HCT116 (cell line): Measurements from ENCODE around the gene MIEF2.

Source experiments
- EZH2 ChIP-seq: fragments of 200-600 bp; sonication (generic); IDR thresholded peaks from 2 replicates; pipeline ENCODE4 v1.6.1; 2017; ENCODE audit warnings: antibody characterized with exemption, mixed run types
- POLR2AphosphoS5 ChIP-seq: IDR thresholded peaks from 2 replicates; pipeline ENCODE4 v1.6.1; 2011; ENCODE audit warnings: mild to moderate bottlenecking, low read depth, low read length, moderate library complexity
- ZFX ChIP-seq: fragments of 450-650 bp; IDR thresholded peaks from 2 replicates; pipeline ENCODE4 v1.6.1; 2017
- ZNF274 ChIP-seq: fragments of 200-500 bp; sonication (Bioruptor generic); IDR thresholded peaks from 2 replicates; pipeline ENCODE4 v1.6.1; 2014; ENCODE audit warnings: mild to moderate bottlenecking, low read depth, low read length, inconsistent platforms
- TF ChIP-seq, protein P1 (sequence below), 3 experiments: fragments of 200-600 bp in 1 of 3; sonication (generic) in 1 of 3; IDR thresholded peaks in 2 of 3; conservative IDR thresholded peaks in 1 of 3; 2 replicates each; pipeline ENCODE4 v1.5.1; 2012 to 2017; ENCODE audit warnings: low read depth in 2 of 3, low read length in 2 of 3, antibody characterized with exemption in 1 of 3, borderline replicate concordance in 1 of 3, control low read depth in 1 of 3, mild to moderate bottlenecking in 1 of 3, mixed read lengths in 1 of 3, mixed run types in 1 of 3, moderate library complexity in 1 of 3; ENCODE audit not compliant: insufficient read depth in 1 of 3

DNA sequence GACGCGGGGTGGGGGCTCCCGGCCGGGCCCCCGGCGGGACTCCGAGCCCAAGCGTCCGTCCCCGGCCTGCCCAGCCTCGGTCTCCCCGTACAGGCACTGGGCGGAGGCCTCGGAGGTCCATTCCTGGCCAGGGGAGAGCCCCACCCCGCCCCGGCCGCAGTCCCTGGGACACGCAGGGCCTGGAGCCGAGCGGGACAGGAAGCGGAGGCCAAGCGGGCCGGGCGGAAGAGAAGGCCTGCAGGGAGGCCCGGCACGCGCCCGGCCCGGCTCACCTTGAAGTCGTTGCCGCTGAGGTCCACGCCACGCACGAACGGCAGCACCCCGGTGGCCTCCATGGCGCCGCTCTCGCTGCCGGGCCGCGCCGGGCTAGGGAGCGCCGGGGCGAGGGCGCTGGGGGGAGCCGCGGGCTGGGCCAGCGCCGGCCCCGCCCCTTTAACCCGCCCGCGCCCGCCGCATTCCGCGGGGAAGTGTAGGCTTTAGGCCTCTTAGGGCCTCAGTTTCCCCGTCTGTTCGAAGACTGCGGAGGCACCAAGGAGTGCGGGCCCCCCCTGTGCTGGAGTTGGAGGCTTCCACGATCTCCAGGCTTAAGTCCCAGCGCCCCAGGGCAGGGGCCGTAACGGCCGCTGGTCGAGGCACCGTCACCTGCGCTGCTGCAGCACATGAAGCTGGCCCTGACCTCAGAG, 2.0 kb upstream of the MIEF2 start, which contains the start of gene FLII:
- TF ChIP-seq ZNF274: no peak
- peak; percentile 97 for TF ChIP-seq ZFX
- TF ChIP-seq, protein P1, sequence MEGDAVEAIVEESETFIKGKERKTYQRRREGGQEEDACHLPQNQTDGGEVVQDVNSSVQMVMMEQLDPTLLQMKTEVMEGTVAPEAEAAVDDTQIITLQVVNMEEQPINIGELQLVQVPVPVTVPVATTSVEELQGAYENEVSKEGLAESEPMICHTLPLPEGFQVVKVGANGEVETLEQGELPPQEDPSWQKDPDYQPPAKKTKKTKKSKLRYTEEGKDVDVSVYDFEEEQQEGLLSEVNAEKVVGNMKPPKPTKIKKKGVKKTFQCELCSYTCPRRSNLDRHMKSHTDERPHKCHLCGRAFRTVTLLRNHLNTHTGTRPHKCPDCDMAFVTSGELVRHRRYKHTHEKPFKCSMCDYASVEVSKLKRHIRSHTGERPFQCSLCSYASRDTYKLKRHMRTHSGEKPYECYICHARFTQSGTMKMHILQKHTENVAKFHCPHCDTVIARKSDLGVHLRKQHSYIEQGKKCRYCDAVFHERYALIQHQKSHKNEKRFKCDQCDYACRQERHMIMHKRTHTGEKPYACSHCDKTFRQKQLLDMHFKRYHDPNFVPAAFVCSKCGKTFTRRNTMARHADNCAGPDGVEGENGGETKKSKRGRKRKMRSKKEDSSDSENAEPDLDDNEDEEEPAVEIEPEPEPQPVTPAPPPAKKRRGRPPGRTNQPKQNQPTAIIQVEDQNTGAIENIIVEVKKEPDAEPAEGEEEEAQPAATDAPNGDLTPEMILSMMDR (IDR thresholded peaks at IDR 0.05 in 2 of 3, conservative IDR thresholded peaks at IDR 0.05 in 1 of 3; ENCODE audit: borderline replicate concordance in 1 of 3, insufficient read depth in 1 of 3, low read depth in 2 of 3, low read length in 2 of 3): no peak
- peak; percentile 76 for TF ChIP-seq POLR2AphosphoS5
- no peak for TF ChIP-seq EZH2
